HepG2 (cell line): ENCODE results near the gene ANKLE1. TPM values are rescaled to one million over a fixed set of nuclear protein-coding genes. Genes with fewer than 3 reads are reported as not detected.
A peak's percentile ranks its signal among the peaks of the same experiment; 100 is the strongest.

Source experiments
- ATAC-seq: fragments of 200-7000 bp; cut with Tn5 transposase; 3 replicates; pipeline ENCODE4 v1.9.1; 2020; ENCODE audit warnings: mild to moderate bottlenecking, moderate library complexity
- BruUV-seq: library from RNA; stranded (reverse); fragments of 400-500 nt; replicated peaks from 2 replicates; lab custom pipeline; 2021; lab: Mats Ljungman, UMichigan
- CTCF ChIA-PET: fragments of 300-600 bp; formaldehyde crosslinking; extraction: SDS; loops from one replicate; lab custom pipeline; 2021; ENCODE audit warnings: low total read pairs, inconsistent platforms, low intra/inter-chr PET ratio; lab: Yijun Ruan, JAX
- POLR2A ChIA-PET: fragments of 350-600 bp; sonication (Branson Sonifier 250); formaldehyde crosslinking; loops from one replicate; lab custom pipeline; 2020; ENCODE audit warnings: antibody characterized with exemption, inconsistent platforms; lab: Yijun Ruan, JAX
- DNase-seq: peaks from one replicate; pipeline ENCODE4 v3.0.0-alpha.2; 2015; ENCODE audit warnings: low spot score
- FAIRE-seq: peaks from 3 replicates; lab custom pipeline; 2011; peaks lifted over from hg19 to GRCh38; lab: Jason Lieb, UNC
- H2AFZ ChIP-seq: one replicate; pipeline ENCODE4 v1.6.1; 2011; ENCODE audit warnings: low read length, inconsistent platforms
- H3K27ac ChIP-seq: fragments of 300-600 bp; 3 replicates; pipeline ENCODE4 v1.8.0; 2011; ENCODE audit warnings: mixed run types, mild to moderate bottlenecking, mixed read lengths, low read length, inconsistent platforms; ENCODE audit not compliant: insufficient read depth; ENCODE audit errors: extremely low read length
- H3K27me3 ChIP-seq, 2 experiments: fragments of 200-600 bp in 1 of 2; 2 replicates in 1 of 2; 3 replicates in 1 of 2; pipeline versions ENCODE4 v1.6.0 to v1.8.0; 2011; ENCODE audit warnings: low read length in 2 of 2, mild to moderate bottlenecking in 2 of 2, moderate library complexity in 2 of 2, inconsistent platforms in 1 of 2; ENCODE audit not compliant: insufficient read depth in 2 of 2, control insufficient read depth in 1 of 2
- H3K36me3 ChIP-seq, 2 experiments: fragments of 200-600 bp in 1 of 2; replicated peaks in 1 of 2; 2 replicates in 1 of 2; 3 replicates in 1 of 2; pipeline versions ENCODE4 v1.5.1 to v1.8.0; 2011; ENCODE audit warnings: low read length in 2 of 2, inconsistent platforms in 1 of 2; ENCODE audit not compliant: insufficient read depth in 2 of 2, control insufficient read depth in 1 of 2
- H3K4me1 ChIP-seq: 2 replicates; pipeline ENCODE4 v1.5.1; 2012; ENCODE audit warnings: low read length, inconsistent platforms; ENCODE audit not compliant: insufficient read depth
- H3K4me2 ChIP-seq: 2 replicates; pipeline ENCODE4 v1.6.0; 2011; ENCODE audit warnings: low read depth, low read length, inconsistent platforms
- H3K4me3 ChIP-seq, 3 experiments: fragments of 200-600 bp in 1 of 3; sonication (generic), shearing (Covaris generic) in 1 of 3; replicated peaks in 1 of 3; 2 replicates each; pipeline ENCODE4 v1.5.1; 2011 to 2016; ENCODE audit warnings: low read length in 3 of 3, inconsistent platforms in 2 of 3, low read depth in 2 of 3, mild to moderate bottlenecking in 2 of 3, control low read depth in 1 of 3, mixed read lengths in 1 of 3; ENCODE audit not compliant: insufficient read depth in 1 of 3
- H3K79me2 ChIP-seq: one replicate; pipeline ENCODE4 v1.6.1; 2011; ENCODE audit warnings: low read length, inconsistent platforms; ENCODE audit not compliant: insufficient read depth
- H3K9ac ChIP-seq: 2 replicates; pipeline ENCODE4 v1.6.0; 2011; ENCODE audit warnings: mild to moderate bottlenecking, low read depth, low read length, inconsistent platforms; ENCODE audit not compliant: insufficient read depth
- H3K9me3 ChIP-seq: 2 replicates; pipeline ENCODE4 v1.5.1; 2012; ENCODE audit warnings: mild to moderate bottlenecking, low read length
- H4K20me1 ChIP-seq: 2 replicates; pipeline ENCODE4 v1.6.0; 2011; ENCODE audit warnings: inconsistent platforms, mild to moderate bottlenecking, low read length, moderate library complexity; ENCODE audit not compliant: insufficient read depth
- CEBPG ChIP-seq: IDR thresholded peaks from 2 replicates; pipeline ENCODE4 v1.6.1; 2016
- LCORL ChIP-seq, 2 experiments: fragments of 450-650 bp in 1 of 2; sonication (generic) in 1 of 2; formaldehyde crosslinking in 1 of 2; IDR thresholded peaks; 2 replicates each; pipeline versions ENCODE4 v1.5.0 to v1.6.1; 2017 to 2020; ENCODE audit warnings: antibody characterized with exemption in 1 of 2, missing genetic modification reagents in 1 of 2
- RCOR2 ChIP-seq: IDR thresholded peaks from 2 replicates; pipeline ENCODE4 v1.6.1; 2016; ENCODE audit warnings: missing biosample characterization, missing genetic modification reagents
- RXRA ChIP-seq: sonication (generic); formaldehyde crosslinking; IDR thresholded peaks from 2 replicates; pipeline ENCODE4 v1.5.1; 2020; ENCODE audit warnings: missing genetic modification reagents
- SP1 ChIP-seq, 2 experiments: fragments of 450-650 bp in 1 of 2; sonication (generic) in 1 of 2; formaldehyde crosslinking in 1 of 2; IDR thresholded peaks; 2 replicates each; pipeline versions ENCODE4 v1.4.0 to v1.6.1; 2016 to 2020; ENCODE audit warnings: missing genetic modification reagents in 1 of 2
- TCF7 ChIP-seq: sonication (generic); IDR thresholded peaks from 2 replicates; pipeline ENCODE4 v1.6.1; 2016; ENCODE audit warnings: antibody characterized with exemption, low read depth
- TMF1 ChIP-seq: sonication (generic); formaldehyde crosslinking; IDR thresholded peaks from 2 replicates; pipeline ENCODE4 v1.8.1; 2022; ENCODE audit warnings: low read depth, missing genetic modification reagents
- ZBTB42 ChIP-seq: sonication (generic); formaldehyde crosslinking; IDR thresholded peaks from 2 replicates; pipeline ENCODE4 v1.5.0; 2020; ENCODE audit warnings: mild to moderate bottlenecking, missing genetic modification reagents
- ZNF12 ChIP-seq: sonication (generic); formaldehyde crosslinking; IDR thresholded peaks from 2 replicates; pipeline ENCODE4 v1.5.0; 2020; ENCODE audit warnings: missing genetic modification reagents
- ZNF572 ChIP-seq: sonication (generic); formaldehyde crosslinking; IDR thresholded peaks from 2 replicates; pipeline ENCODE4 v1.5.1; 2020; ENCODE audit warnings: mild to moderate bottlenecking, missing genetic modification reagents
- WGBS: methylation state at CpG from one replicate; pipeline ENCODE4 v1.1.6; 2017; ENCODE audit warnings: low lambda C conversion rate; 5-methylcytosine and 5-hydroxymethylcytosine counted together
- in situ Hi-C: cut with HindIII; loops from 2 replicates; pipeline ENCODE4 v1.10.0; 2017; ENCODE audit warnings: low pct_unique_long_range_greater_than_20kb; ENCODE audit not compliant: extremely low pct_ligation_motif_present
- intact Hi-C: fragments of 100-400 bp; cut with micrococcal nuclease; formaldehyde crosslinking; loops from one replicate; pipeline ENCODE4 v1.10.0; 2022; ENCODE audit not compliant: unreplicated experiment
- polyA plus RNA-seq, 8 experiments: library from polyadenylated mRNA; depleted of rRNA in 3 of 8; stranded (reverse) in 7 of 8; unstranded in 1 of 8; fragments of >200 nt; fragmentation: Illumina TruSeq in 4 of 8; extraction: Trizol in 4 of 8; gene quantifications; 2 replicates each; pipeline versions ENCODE4 v1.2.1 to v1.2.3, GENCODE V29; 2011 to 2016; ENCODE audit warnings: low read depth in 4 of 8, missing spikeins in 1 of 8, mixed read lengths in 1 of 8; ENCODE audit not compliant: insufficient read depth in 1 of 8
- total RNA-seq, 5 experiments: library from RNA; depleted of rRNA; stranded (reverse); fragments of >200 nt; fragmentation: Illumina TruSeq; extraction: Trizol; gene quantifications; 2 replicates each; pipeline ENCODE4 v1.2.3, GENCODE V29; 2016; ENCODE audit warnings: low read depth in 1 of 5
- TF ChIP-seq, protein P1 (sequence below): sonication (generic); formaldehyde crosslinking; IDR thresholded peaks from 2 replicates; pipeline ENCODE4 v1.4.0; 2020; ENCODE audit warnings: missing genetic modification reagents, mild to moderate bottlenecking, borderline replicate concordance
- TF ChIP-seq, protein P2 (sequence below): sonication (generic); formaldehyde crosslinking; IDR thresholded peaks from 2 replicates; pipeline ENCODE4 v1.5.0; 2020; ENCODE audit warnings: missing genetic modification reagents
- TF ChIP-seq, protein P3 (sequence below): sonication (generic); formaldehyde crosslinking; IDR thresholded peaks from 2 replicates; pipeline ENCODE4 v1.9.0; 2021; ENCODE audit warnings: mild to moderate bottlenecking, missing genetic modification reagents

Gene ANKLE1
- total and polyA plus RNA-seq, 2 of the 13 experiments (the other 11 are each of a cell fraction or from before 2014, with no cell fraction given) = 0.69 to 1.5 TPM

DNA sequence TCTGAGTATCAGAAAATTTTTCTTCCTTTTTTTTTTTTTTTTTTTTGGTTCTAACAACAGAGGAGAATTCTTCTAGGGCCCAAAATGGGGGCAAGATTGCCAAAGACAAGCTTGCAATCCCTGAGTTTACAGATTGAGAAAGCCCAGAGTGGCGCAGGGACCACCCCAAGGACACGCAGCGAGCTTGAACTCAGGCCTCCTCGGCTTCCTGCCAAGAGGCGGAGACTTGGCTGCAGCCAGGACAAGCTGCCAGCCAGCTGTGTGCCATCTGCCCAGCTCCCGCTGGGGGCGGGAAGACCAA is 23.5 kb downstream of the ANKLE1 start:
- Histone ChIP-seq H3K36me3 (no peaks in the 10 kb centered on the region), H4K20me1 (0 out of 2 replicates have a peak, but pooled peaks cover under 1% of the 10 kb centered on the region), H3K27ac (peak overlapping the region; percentile 48), H3K4me2 (peak overlapping the region; percentile 97), H3K4me3 (peak overlapping the region in 1 of 3 experiments; percentile 85; a peak in 3 of 6 replicates), H3K79me2 (peaks cover 9% of the 10 kb centered on the region), H3K9ac (0 out of 2 replicates have a peak overlapping the region, but pooled peaks have one; percentile 33), H3K9me3 (no peaks in the 10 kb centered on the region), H3K27me3 (no peaks in the 10 kb centered on the region; a peak in 1 of 5 replicates), H2AFZ (no peak overlapping the region), H3K4me1 (peaks cover 35% of the 10 kb centered on the region)
- in situ Hi-C loops = no loop called here
- intact Hi-C loops = loop anchor here (1.0 kb wide), 1 partner anchor 38 kb away; the partner anchor contains the start of gene BABAM1
- DNase-seq (no peak), ATAC-seq (no peak), FAIRE-seq (no peak)
- ChIA-PET POLR2A (interaction anchor here (0.7 to 1.6 kb wide), 16 partner anchors 12 to 301 kb away, joined by 3 to 13 read pairs (median 4); partner anchors contain the start of genes ANKLE1, BABAM1, BST2 and MVB12A), CTCF (no interaction called here)
- whole genome bisulfite sequencing = 10% methylated on average over 2 of the region's 7 CpGs
- BruUV-seq = no TSS peak
- TF ChIP-seq SP1 (IDR thresholded peaks at IDR 0.05) (no peak), SP1 (CRISPR knock-in tag; IDR thresholded peaks at IDR 0.05) (0 out of 2 replicates have a peak, but pooled peaks have one; percentile 67), ZBTB42 (CRISPR knock-in tag) (peak; percentile 98), TCF7 (no peak), ZNF12 (CRISPR knock-in tag) (peak; percentile 41; the same call in 1 of the 2 replicates), LCORL (IDR thresholded peaks at IDR 0.05) (no peak), LCORL (CRISPR knock-in tag; IDR thresholded peaks at IDR 0.05) (0 out of 2 replicates have a peak, but pooled peaks have one; percentile 1), TMF1 (CRISPR knock-in tag) (no peak), ZNF572 (CRISPR knock-in tag) (no peak), CEBPG (CRISPR knock-in tag) (no peak), RCOR2 (CRISPR knock-in tag) (peak; percentile 67; the same call in 1 of the 2 replicates), RXRA (CRISPR knock-in tag) (peak; percentile 96; the same call in 1 of the 2 replicates)
- TF ChIP-seq, protein P1, sequence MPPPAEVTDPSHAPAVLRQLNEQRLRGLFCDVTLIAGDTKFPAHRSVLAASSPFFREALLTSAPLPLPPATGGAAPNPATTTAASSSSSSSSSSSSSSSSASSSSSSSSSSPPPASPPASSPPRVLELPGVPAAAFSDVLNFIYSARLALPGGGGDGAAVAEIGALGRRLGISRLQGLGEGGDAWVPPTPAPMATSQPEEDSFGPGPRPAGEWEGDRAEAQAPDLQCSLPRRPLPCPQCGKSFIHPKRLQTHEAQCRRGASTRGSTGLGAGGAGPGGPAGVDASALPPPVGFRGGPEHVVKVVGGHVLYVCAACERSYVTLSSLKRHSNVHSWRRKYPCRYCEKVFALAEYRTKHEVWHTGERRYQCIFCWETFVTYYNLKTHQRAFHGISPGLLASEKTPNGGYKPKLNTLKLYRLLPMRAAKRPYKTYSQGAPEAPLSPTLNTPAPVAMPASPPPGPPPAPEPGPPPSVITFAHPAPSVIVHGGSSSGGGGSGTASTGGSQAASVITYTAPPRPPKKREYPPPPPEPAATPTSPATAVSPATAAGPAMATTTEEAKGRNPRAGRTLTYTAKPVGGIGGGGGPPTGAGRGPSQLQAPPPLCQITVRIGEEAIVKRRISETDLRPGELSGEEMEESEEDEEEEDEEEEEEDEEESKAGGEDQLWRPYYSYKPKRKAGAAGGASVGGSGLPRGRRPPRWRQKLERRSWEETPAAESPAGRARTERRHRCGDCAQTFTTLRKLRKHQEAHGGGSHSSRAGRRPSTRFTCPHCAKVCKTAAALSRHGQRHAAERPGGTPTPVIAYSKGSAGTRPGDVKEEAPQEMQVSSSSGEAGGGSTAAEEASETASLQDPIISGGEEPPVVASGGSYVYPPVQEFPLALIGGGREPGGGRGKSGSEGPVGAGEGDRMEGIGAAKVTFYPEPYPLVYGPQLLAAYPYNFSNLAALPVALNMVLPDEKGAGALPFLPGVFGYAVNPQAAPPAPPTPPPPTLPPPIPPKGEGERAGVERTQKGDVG (CRISPR knock-in tag) = no peak
- TF ChIP-seq, protein P2, sequence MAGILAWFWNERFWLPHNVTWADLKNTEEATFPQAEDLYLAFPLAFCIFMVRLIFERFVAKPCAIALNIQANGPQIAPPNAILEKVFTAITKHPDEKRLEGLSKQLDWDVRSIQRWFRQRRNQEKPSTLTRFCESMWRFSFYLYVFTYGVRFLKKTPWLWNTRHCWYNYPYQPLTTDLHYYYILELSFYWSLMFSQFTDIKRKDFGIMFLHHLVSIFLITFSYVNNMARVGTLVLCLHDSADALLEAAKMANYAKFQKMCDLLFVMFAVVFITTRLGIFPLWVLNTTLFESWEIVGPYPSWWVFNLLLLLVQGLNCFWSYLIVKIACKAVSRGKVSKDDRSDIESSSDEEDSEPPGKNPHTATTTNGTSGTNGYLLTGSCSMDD = no peak
- TF ChIP-seq, protein P3, sequence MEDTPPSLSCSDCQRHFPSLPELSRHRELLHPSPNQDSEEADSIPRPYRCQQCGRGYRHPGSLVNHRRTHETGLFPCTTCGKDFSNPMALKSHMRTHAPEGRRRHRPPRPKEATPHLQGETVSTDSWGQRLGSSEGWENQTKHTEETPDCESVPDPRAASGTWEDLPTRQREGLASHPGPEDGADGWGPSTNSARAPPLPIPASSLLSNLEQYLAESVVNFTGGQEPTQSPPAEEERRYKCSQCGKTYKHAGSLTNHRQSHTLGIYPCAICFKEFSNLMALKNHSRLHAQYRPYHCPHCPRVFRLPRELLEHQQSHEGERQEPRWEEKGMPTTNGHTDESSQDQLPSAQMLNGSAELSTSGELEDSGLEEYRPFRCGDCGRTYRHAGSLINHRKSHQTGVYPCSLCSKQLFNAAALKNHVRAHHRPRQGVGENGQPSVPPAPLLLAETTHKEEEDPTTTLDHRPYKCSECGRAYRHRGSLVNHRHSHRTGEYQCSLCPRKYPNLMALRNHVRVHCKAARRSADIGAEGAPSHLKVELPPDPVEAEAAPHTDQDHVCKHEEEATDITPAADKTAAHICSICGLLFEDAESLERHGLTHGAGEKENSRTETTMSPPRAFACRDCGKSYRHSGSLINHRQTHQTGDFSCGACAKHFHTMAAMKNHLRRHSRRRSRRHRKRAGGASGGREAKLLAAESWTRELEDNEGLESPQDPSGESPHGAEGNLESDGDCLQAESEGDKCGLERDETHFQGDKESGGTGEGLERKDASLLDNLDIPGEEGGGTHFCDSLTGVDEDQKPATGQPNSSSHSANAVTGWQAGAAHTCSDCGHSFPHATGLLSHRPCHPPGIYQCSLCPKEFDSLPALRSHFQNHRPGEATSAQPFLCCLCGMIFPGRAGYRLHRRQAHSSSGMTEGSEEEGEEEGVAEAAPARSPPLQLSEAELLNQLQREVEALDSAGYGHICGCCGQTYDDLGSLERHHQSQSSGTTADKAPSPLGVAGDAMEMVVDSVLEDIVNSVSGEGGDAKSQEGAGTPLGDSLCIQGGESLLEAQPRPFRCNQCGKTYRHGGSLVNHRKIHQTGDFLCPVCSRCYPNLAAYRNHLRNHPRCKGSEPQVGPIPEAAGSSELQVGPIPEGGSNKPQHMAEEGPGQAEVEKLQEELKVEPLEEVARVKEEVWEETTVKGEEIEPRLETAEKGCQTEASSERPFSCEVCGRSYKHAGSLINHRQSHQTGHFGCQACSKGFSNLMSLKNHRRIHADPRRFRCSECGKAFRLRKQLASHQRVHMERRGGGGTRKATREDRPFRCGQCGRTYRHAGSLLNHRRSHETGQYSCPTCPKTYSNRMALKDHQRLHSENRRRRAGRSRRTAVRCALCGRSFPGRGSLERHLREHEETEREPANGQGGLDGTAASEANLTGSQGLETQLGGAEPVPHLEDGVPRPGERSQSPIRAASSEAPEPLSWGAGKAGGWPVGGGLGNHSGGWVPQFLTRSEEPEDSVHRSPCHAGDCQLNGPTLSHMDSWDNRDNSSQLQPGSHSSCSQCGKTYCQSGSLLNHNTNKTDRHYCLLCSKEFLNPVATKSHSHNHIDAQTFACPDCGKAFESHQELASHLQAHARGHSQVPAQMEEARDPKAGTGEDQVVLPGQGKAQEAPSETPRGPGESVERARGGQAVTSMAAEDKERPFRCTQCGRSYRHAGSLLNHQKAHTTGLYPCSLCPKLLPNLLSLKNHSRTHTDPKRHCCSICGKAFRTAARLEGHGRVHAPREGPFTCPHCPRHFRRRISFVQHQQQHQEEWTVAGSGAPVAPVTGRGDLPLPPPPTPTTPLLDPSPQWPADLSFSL (CRISPR knock-in tag) = no peak
